HepG2 (cell line): ENCODE results near the gene VRK2. TPM values are rescaled to one million over a fixed set of nuclear protein-coding genes. Genes with fewer than 3 reads are reported as not detected.

Experiments used
- ARNT ChIP-seq: fragments of 450-650 bp; IDR thresholded peaks from 2 replicates; pipeline ENCODE4 v1.6.1; 2017
- HIC2 ChIP-seq: sonication (generic); formaldehyde crosslinking; IDR thresholded peaks from 2 replicates; pipeline ENCODE4 v1.9.0; 2022; ENCODE audit warnings: low read depth, missing genetic modification reagents
- HOXA9 ChIP-seq: sonication (generic); formaldehyde crosslinking; IDR thresholded peaks from 2 replicates; pipeline ENCODE4 v1.8.1; 2022; ENCODE audit warnings: missing genetic modification reagents, mild to moderate bottlenecking, moderate library complexity, borderline replicate concordance
- KLF13 ChIP-seq: sonication (generic); formaldehyde crosslinking; IDR thresholded peaks from 2 replicates; pipeline ENCODE4 v1.4.0; 2020; ENCODE audit warnings: mild to moderate bottlenecking, missing genetic modification reagents
- NR2F6 ChIP-seq, 2 experiments: IDR thresholded peaks; 2 replicates each; pipeline ENCODE4 v1.6.1; 2016; ENCODE audit warnings: antibody characterized with exemption in 1 of 2, mild to moderate bottlenecking in 1 of 2
- PAX8 ChIP-seq: sonication (generic); formaldehyde crosslinking; IDR thresholded peaks from 2 replicates; pipeline ENCODE4 v1.8.0; 2022; ENCODE audit warnings: mild to moderate bottlenecking, missing genetic modification reagents, borderline replicate concordance
- PRPF4 ChIP-seq: fragments of 200-400 bp; formaldehyde crosslinking; IDR thresholded peaks from 2 replicates; pipeline ENCODE4 v1.6.1; 2016; ENCODE audit warnings: low read length, low read depth; ENCODE audit not compliant: poor library complexity, severe bottlenecking
- RBAK ChIP-seq: sonication (generic); formaldehyde crosslinking; IDR thresholded peaks from 2 replicates; pipeline ENCODE4 v1.5.1; 2020; ENCODE audit warnings: mild to moderate bottlenecking, missing genetic modification reagents
- RXRA ChIP-seq: sonication (generic); formaldehyde crosslinking; IDR thresholded peaks from 2 replicates; pipeline ENCODE4 v1.5.1; 2020; ENCODE audit warnings: missing genetic modification reagents
- SIN3A ChIP-seq: IDR thresholded peaks from 2 replicates; pipeline ENCODE4 v1.6.1; 2011; ENCODE audit warnings: low read depth, mild to moderate bottlenecking, control low read depth, low read length, borderline replicate concordance
- TCF7 ChIP-seq: sonication (generic); IDR thresholded peaks from 2 replicates; pipeline ENCODE4 v1.6.1; 2016; ENCODE audit warnings: antibody characterized with exemption, low read depth
- TRIM24 ChIP-seq: sonication (generic); formaldehyde crosslinking; IDR thresholded peaks from 2 replicates; pipeline ENCODE4 v1.8.0; 2022; ENCODE audit warnings: mild to moderate bottlenecking, missing genetic modification reagents
- ZNF337 ChIP-seq: sonication (generic); formaldehyde crosslinking; IDR thresholded peaks from 2 replicates; pipeline ENCODE4 v1.5.1; 2020; ENCODE audit warnings: missing genetic modification reagents, low read depth, mild to moderate bottlenecking, borderline replicate concordance
- ZNF33B ChIP-seq: sonication (generic); formaldehyde crosslinking; IDR thresholded peaks from 2 replicates; pipeline ENCODE4 v1.5.1; 2020; ENCODE audit warnings: mild to moderate bottlenecking, missing genetic modification reagents
- ZNF567 ChIP-seq: sonication (generic); formaldehyde crosslinking; IDR thresholded peaks from 2 replicates; pipeline ENCODE4 v1.8.1; 2023; ENCODE audit warnings: mild to moderate bottlenecking, missing genetic modification reagents, borderline replicate concordance
- ZNF589 ChIP-seq: sonication (generic); formaldehyde crosslinking; conservative IDR thresholded peaks from 2 replicates; pipeline ENCODE4 v1.8.0; 2022; ENCODE audit warnings: mild to moderate bottlenecking, moderate library complexity, missing genetic modification reagents
- ZNF713 ChIP-seq: sonication (generic); formaldehyde crosslinking; IDR thresholded peaks from 2 replicates; pipeline ENCODE4 v1.4.0; 2020; ENCODE audit warnings: mild to moderate bottlenecking, missing genetic modification reagents
- ZNF816 ChIP-seq: sonication (generic); formaldehyde crosslinking; IDR thresholded peaks from 2 replicates; pipeline ENCODE4 v1.8.0; 2022; ENCODE audit warnings: missing genetic modification reagents, mild to moderate bottlenecking, borderline replicate concordance
- ZSCAN29 ChIP-seq: sonication (generic); formaldehyde crosslinking; conservative IDR thresholded peaks from 2 replicates; pipeline ENCODE4 v1.4.0; 2020; ENCODE audit warnings: mild to moderate bottlenecking, missing genetic modification reagents
- polyA plus RNA-seq, 8 experiments: library from polyadenylated mRNA; depleted of rRNA in 3 of 8; stranded (reverse) in 7 of 8; unstranded in 1 of 8; fragments of >200 nt; fragmentation: Illumina TruSeq in 4 of 8; extraction: Trizol in 4 of 8; gene quantifications; 2 replicates each; pipeline versions ENCODE4 v1.2.1 to v1.2.3, GENCODE V29; 2011 to 2016; ENCODE audit warnings: low read depth in 4 of 8, missing spikeins in 1 of 8, mixed read lengths in 1 of 8; ENCODE audit not compliant: insufficient read depth in 1 of 8
- total RNA-seq, 5 experiments: library from RNA; depleted of rRNA; stranded (reverse); fragments of >200 nt; fragmentation: Illumina TruSeq; extraction: Trizol; gene quantifications; 2 replicates each; pipeline ENCODE4 v1.2.3, GENCODE V29; 2016; ENCODE audit warnings: low read depth in 1 of 5
- TF ChIP-seq, protein P1 (sequence below): sonication (generic); formaldehyde crosslinking; IDR thresholded peaks from 2 replicates; pipeline ENCODE4; 2020; ENCODE audit warnings: missing genetic modification reagents, mild to moderate bottlenecking, borderline replicate concordance
- TF ChIP-seq, protein P2 (sequence below): sonication (generic); formaldehyde crosslinking; IDR thresholded peaks from 2 replicates; pipeline ENCODE4 v1.5.1; 2020; ENCODE audit warnings: mild to moderate bottlenecking, missing genetic modification reagents, borderline replicate concordance

Gene VRK2
- total and polyA plus RNA-seq, 2 of the 13 experiments (the other 11 are each of a cell fraction or from before 2014, with no cell fraction given): 13.3 to 29.1 TPM

- TF ChIP-seq, protein P1, sequence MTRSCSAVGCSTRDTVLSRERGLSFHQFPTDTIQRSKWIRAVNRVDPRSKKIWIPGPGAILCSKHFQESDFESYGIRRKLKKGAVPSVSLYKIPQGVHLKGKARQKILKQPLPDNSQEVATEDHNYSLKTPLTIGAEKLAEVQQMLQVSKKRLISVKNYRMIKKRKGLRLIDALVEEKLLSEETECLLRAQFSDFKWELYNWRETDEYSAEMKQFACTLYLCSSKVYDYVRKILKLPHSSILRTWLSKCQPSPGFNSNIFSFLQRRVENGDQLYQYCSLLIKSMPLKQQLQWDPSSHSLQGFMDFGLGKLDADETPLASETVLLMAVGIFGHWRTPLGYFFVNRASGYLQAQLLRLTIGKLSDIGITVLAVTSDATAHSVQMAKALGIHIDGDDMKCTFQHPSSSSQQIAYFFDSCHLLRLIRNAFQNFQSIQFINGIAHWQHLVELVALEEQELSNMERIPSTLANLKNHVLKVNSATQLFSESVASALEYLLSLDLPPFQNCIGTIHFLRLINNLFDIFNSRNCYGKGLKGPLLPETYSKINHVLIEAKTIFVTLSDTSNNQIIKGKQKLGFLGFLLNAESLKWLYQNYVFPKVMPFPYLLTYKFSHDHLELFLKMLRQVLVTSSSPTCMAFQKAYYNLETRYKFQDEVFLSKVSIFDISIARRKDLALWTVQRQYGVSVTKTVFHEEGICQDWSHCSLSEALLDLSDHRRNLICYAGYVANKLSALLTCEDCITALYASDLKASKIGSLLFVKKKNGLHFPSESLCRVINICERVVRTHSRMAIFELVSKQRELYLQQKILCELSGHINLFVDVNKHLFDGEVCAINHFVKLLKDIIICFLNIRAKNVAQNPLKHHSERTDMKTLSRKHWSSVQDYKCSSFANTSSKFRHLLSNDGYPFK: peak; percentile 90
- TF ChIP-seq ARNT (no peak), HOXA9 (peak; percentile 21; the same call in 1 of the 2 replicates), ZNF589 (no peak), PRPF4 (no peak), ZNF567 (CRISPR knock-in tag) (no peak; the same call in 1 of the 2 replicates), RBAK (CRISPR knock-in tag) (0 out of 2 replicates have a peak, but pooled peaks have one; percentile 67), ZNF337 (CRISPR knock-in tag) (peak; percentile 70; the same call in 1 of the 2 replicates), ZNF713 (CRISPR knock-in tag) (peak; percentile 36; the same call in 1 of the 2 replicates), TCF7 (no peak), NR2F6 (IDR thresholded peaks at IDR 0.05) (peak; percentile 85), NR2F6 (CRISPR knock-in tag; IDR thresholded peaks at IDR 0.05) (peak; percentile 90), TRIM24 (no peak), HIC2 (CRISPR knock-in tag) (peak; percentile 60), ZSCAN29 (CRISPR knock-in tag) (peak; percentile 97), ZNF33B (peak; percentile 48), RXRA (CRISPR knock-in tag) (peak; percentile 84), ZNF816 (CRISPR knock-in tag) (peak; percentile 80; the same call in 1 of the 2 replicates), KLF13 (CRISPR knock-in tag) (peak; percentile 95), PAX8 (CRISPR knock-in tag) (peak; percentile 93; the same call in 1 of the 2 replicates), SIN3A (peak; percentile 74; the same call in 1 of the 2 replicates)
- TF ChIP-seq, protein P2, sequence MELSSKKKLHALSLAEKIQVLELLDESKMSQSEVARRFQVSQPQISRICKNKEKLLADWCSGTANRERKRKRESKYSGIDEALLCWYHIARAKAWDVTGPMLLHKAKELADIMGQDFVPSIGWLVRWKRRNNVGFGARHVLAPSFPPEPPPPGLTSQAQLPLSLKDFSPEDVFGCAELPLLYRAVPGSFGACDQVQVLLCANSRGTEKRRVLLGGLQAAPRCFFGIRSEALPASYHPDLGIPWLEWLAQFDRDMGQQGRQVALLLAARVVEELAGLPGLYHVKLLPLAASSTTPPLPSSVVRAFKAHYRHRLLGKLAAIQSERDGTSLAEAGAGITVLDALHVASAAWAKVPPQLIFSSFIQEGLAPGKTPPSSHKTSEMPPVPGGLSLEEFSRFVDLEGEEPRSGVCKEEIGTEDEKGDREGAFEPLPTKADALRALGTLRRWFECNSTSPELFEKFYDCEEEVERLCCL (CRISPR knock-in tag): peak; percentile 96; the same call in 1 of the 2 replicates
Observed at GRCh38 chr2:58046585-58047372, at the start of gene VRK2 (continued).
